HG02678 (cell line): ENCODE measurements around the gene CALR.
A peak's percentile ranks its signal among the peaks of the same experiment; 100 is the strongest.
"Not testable (repeated sequence)": the region's sequence is repeated elsewhere in the genome, so short reads cannot be mapped to it uniquely, and the experiment has no call there.

Source experiments
- ATAC-seq: cut with Tn5 transposase; IDR thresholded peaks from one replicate; pipeline ENCODE4 v1.9.1; 2021; ENCODE audit warnings: mild to moderate bottlenecking, moderate library complexity; ENCODE audit not compliant: unreplicated experiment

The CALR gene

GRCh38 chr19:12937927-12938778 is at the start of gene CALR:
TSS of gene CALR (plus strand) at chr19:12938609. CDS start at chr19:12938680, 71 bp downstream.
- ATAC-seq: peak; percentile 88

GRCh38 chr19:12890299-12890786 is 48.1 kb upstream of the CALR start:
- not testable (repeated sequence) for ATAC-seq

- ATAC-seq: peak; percentile 95
These were observed 47.4 kb upstream of the CALR start, which contains the start of gene GCDH for GRCh38 chr19:12890787-12891552. TSS of gene GCDH (plus strand) at chr19:12891160. CDS start at chr19:12891305, 145 bp downstream.

GRCh38 chr19:12891553-12892021 is 46.8 kb upstream of the CALR start:
- no peak for ATAC-seq

- no peak for ATAC-seq
These were observed 44.8 kb upstream of the CALR start for GRCh38 chr19:12893582-12893981.

- ATAC-seq: no peak
These were observed 41.9 kb upstream of the CALR start for GRCh38 chr19:12896460-12896859.

GRCh38 chr19:12899891-12900518 is 38.4 kb upstream of the CALR start:
- peak; percentile 91 for ATAC-seq

- no peak for ATAC-seq
These were observed 31.2 kb upstream of the CALR start for GRCh38 chr19:12907166-12907565.

- no peak for ATAC-seq
These were observed 25.8 kb upstream of the CALR start for GRCh38 chr19:12912571-12912970.

- no peak for ATAC-seq
These were observed 25.3 kb upstream of the CALR start for GRCh38 chr19:12913011-12913561.

GRCh38 chr19:12913851-12914690 is 24.3 kb upstream of the CALR start:
- ATAC-seq: no peak

- not testable (repeated sequence) for ATAC-seq
These were observed 22.5 kb upstream of the CALR start for GRCh38 chr19:12915860-12916259.

GRCh38 chr19:12918253-12918652 is 20.2 kb upstream of the CALR start:
- ATAC-seq: no peak

GRCh38 chr19:12921047-12921446 is 17.4 kb upstream of the CALR start:
- no peak for ATAC-seq

GRCh38 chr19:12922959-12923358 is 15.4 kb upstream of the CALR start:
- no peak for ATAC-seq

GRCh38 chr19:12924621-12925310 is 13.6 kb upstream of the CALR start:
- no peak for ATAC-seq

- ATAC-seq: no peak
These were observed 8.3 kb upstream of the CALR start for GRCh38 chr19:12930002-12930645.

- no peak for ATAC-seq
These were observed 5.8 kb upstream of the CALR start for GRCh38 chr19:12932392-12933286.
